IMR-90 (cell line): Measurements from ENCODE around the gene IQSEC3. TPM values are rescaled to one million over a fixed set of nuclear protein-coding genes. Genes with fewer than 3 reads are reported as not detected.

ENCODE experiments used
- ATAC-seq: fragments of 200-7000 bp; cut with Tn5 transposase; 2 replicates; pipeline ENCODE4 v1.9.1; 2020; ENCODE audit warnings: low read depth, mild to moderate bottlenecking, moderate library complexity
- BruUV-seq: library from RNA; stranded (reverse); fragments of 400-500 nt; replicated peaks from 2 replicates; lab custom pipeline; 2021; lab: Mats Ljungman, UMichigan
- CTCF ChIA-PET: fragments of 300-600 bp; formaldehyde crosslinking; extraction: SDS; loops from one replicate; lab custom pipeline; 2021; ENCODE audit warnings: antibody characterized with exemption; lab: Yijun Ruan, JAX
- POLR2A ChIA-PET: fragments of 300-600 bp; sonication (Branson Sonifier 250); formaldehyde crosslinking; loops from one replicate; lab custom pipeline; 2022; ENCODE audit warnings: antibody characterized with exemption; ENCODE audit not compliant: unreplicated experiment; lab: Charles Lee
- DNase-seq: peaks from one replicate; pipeline ENCODE4 v3.0.0; 2013
- H2AFZ ChIP-seq: replicated peaks from 2 replicates; pipeline ENCODE3; 2013; ENCODE audit warnings: low read length, mild to moderate bottlenecking; ENCODE audit not compliant: poor library complexity
- H2AK5ac ChIP-seq: 2 replicates; pipeline ENCODE4 v1.6.1; 2013; ENCODE audit warnings: low read depth, low read length, inconsistent platforms
- H2AK9ac ChIP-seq: replicated peaks from 2 replicates; pipeline ENCODE3; 2013; ENCODE audit warnings: mild to moderate bottlenecking, low read depth, low read length, moderate library complexity; ENCODE audit not compliant: poor library complexity
- H2BK120ac ChIP-seq: 2 replicates; pipeline ENCODE4 v1.6.1; 2013; ENCODE audit warnings: low read depth, low read length, inconsistent platforms
- H2BK15ac ChIP-seq: 3 replicates; pipeline ENCODE4 v1.6.1; 2013; ENCODE audit warnings: low read depth, low read length, inconsistent platforms
- H2BK20ac ChIP-seq: 2 replicates; pipeline ENCODE4 v1.6.1; 2013; ENCODE audit warnings: low read depth, mild to moderate bottlenecking, inconsistent platforms, low read length, moderate library complexity
- H2BK5ac ChIP-seq: 2 replicates; pipeline ENCODE4 v1.6.1; 2013; ENCODE audit warnings: mild to moderate bottlenecking, low read depth, low read length, inconsistent platforms; ENCODE audit not compliant: poor library complexity, severe bottlenecking
- H3K14ac ChIP-seq: replicated peaks from 2 replicates; pipeline ENCODE4 v1.6.1; 2013; ENCODE audit warnings: low read depth, low read length, inconsistent platforms
- H3K18ac ChIP-seq: 2 replicates; pipeline ENCODE4 v1.6.1; 2013; ENCODE audit warnings: low read depth, low read length, control low read depth
- H3K23ac ChIP-seq: 2 replicates; pipeline ENCODE4 v1.6.1; 2013; ENCODE audit warnings: low read depth, low read length, inconsistent platforms
- H3K27ac ChIP-seq: 2 replicates; pipeline ENCODE4 v1.5.1; 2013; ENCODE audit warnings: mild to moderate bottlenecking, control low read depth, low read length; ENCODE audit not compliant: insufficient read depth
- H3K27me3 ChIP-seq: 2 replicates; pipeline ENCODE4 v1.6.1; 2013; ENCODE audit warnings: low read length; ENCODE audit not compliant: control insufficient read depth, insufficient read depth
- H3K36me3 ChIP-seq: 2 replicates; pipeline ENCODE4 v1.6.1; 2013; ENCODE audit warnings: low read length, mixed read lengths; ENCODE audit not compliant: control insufficient read depth, insufficient read depth
- H3K4ac ChIP-seq: 2 replicates; pipeline ENCODE4 v1.6.1; 2013; ENCODE audit warnings: low read depth, low read length, inconsistent platforms
- H3K4me1 ChIP-seq: 2 replicates; pipeline ENCODE4 v1.6.1; 2013; ENCODE audit warnings: low read length, mixed read lengths; ENCODE audit not compliant: control insufficient read depth, insufficient read depth
- H3K4me2 ChIP-seq: 2 replicates; pipeline ENCODE4 v1.6.1; 2013; ENCODE audit warnings: low read depth, mild to moderate bottlenecking, control low read depth, low read length, moderate library complexity
- H3K4me3 ChIP-seq: 2 replicates; pipeline ENCODE4 v1.5.1; 2013; ENCODE audit warnings: low read depth, mild to moderate bottlenecking, control low read depth, low read length, moderate library complexity; ENCODE audit not compliant: insufficient read depth
- H3K56ac ChIP-seq: 2 replicates; pipeline ENCODE4 v1.6.1; 2013; ENCODE audit warnings: low read length, inconsistent platforms; ENCODE audit not compliant: insufficient read depth; ENCODE audit errors: extremely low read depth
- H3K79me1 ChIP-seq, 2 experiments: 2 replicates each; pipeline ENCODE4 v1.6.1; 2013; ENCODE audit warnings: low read length in 2 of 2, inconsistent platforms in 1 of 2, low read depth in 1 of 2
- H3K9ac ChIP-seq: 2 replicates; pipeline ENCODE4 v1.6.1; 2013; ENCODE audit warnings: low read depth, low read length, control low read depth
- H3K9me1 ChIP-seq: 2 replicates; pipeline ENCODE4 v1.6.1; 2013; ENCODE audit warnings: low read length, inconsistent platforms; ENCODE audit not compliant: insufficient read depth
- H3K9me3 ChIP-seq: 2 replicates; pipeline ENCODE4 v1.6.1; 2013; ENCODE audit warnings: low read length; ENCODE audit not compliant: control insufficient read depth, insufficient read depth
- H4K20me1 ChIP-seq: 2 replicates; pipeline ENCODE4 v1.6.1; 2013; ENCODE audit warnings: low read length, inconsistent platforms; ENCODE audit not compliant: insufficient read depth
- H4K5ac ChIP-seq: 2 replicates; pipeline ENCODE4 v1.6.1; 2013; ENCODE audit warnings: mild to moderate bottlenecking, low read depth, low read length, control low read depth
- H4K8ac ChIP-seq, 2 experiments: 2 replicates each; pipeline ENCODE4 v1.6.1; 2013; ENCODE audit warnings: low read depth in 2 of 2, low read length in 2 of 2, control low read depth in 1 of 2, inconsistent platforms in 1 of 2
- H4K91ac ChIP-seq: 2 replicates; pipeline ENCODE4 v1.6.1; 2013; ENCODE audit warnings: low read depth, low read length, inconsistent platforms; ENCODE audit not compliant: insufficient read depth
- BHLHE40 ChIP-seq: fragments of 150-350 bp; IDR thresholded peaks from 2 replicates; pipeline ENCODE4 v1.6.1; 2016; ENCODE audit warnings: mild to moderate bottlenecking, low read depth, low read length
- CEBPB ChIP-seq: IDR thresholded peaks from 2 replicates; pipeline ENCODE4 v1.6.1; 2012; ENCODE audit warnings: low read depth, low read length, improper control_type of control experiment
- CHD1 ChIP-seq: IDR thresholded peaks from 2 replicates; pipeline ENCODE4 v1.6.1; 2012; ENCODE audit warnings: low read depth, low read length, improper control_type of control experiment
- FOS ChIP-seq: fragments of 150-350 bp; IDR thresholded peaks from 2 replicates; pipeline ENCODE4 v1.6.1; 2016; ENCODE audit warnings: low read depth, low read length
- MAFK ChIP-seq: IDR thresholded peaks from 2 replicates; pipeline ENCODE4 v1.6.1; 2012; ENCODE audit warnings: low read depth, low read length, improper control_type of control experiment
- MAZ ChIP-seq: IDR thresholded peaks from 2 replicates; pipeline ENCODE4 v1.6.1; 2012; ENCODE audit warnings: low read depth, mild to moderate bottlenecking, low read length, improper control_type of control experiment, moderate library complexity, borderline replicate concordance
- MXI1 ChIP-seq: IDR thresholded peaks from 2 replicates; pipeline ENCODE4 v1.6.1; 2012; ENCODE audit warnings: low read depth, mild to moderate bottlenecking, low read length, moderate library complexity, borderline replicate concordance
- NFE2L2 ChIP-seq: fragments of 150-350 bp; IDR thresholded peaks from 2 replicates; pipeline ENCODE4 v1.6.1; 2016; ENCODE audit warnings: low read depth, mild to moderate bottlenecking, low read length
- POLR2A ChIP-seq: IDR thresholded peaks from 2 replicates; pipeline ENCODE4 v1.6.1; 2012; ENCODE audit warnings: mild to moderate bottlenecking, low read depth, low read length
- RAD21 ChIP-seq: IDR thresholded peaks from 2 replicates; pipeline ENCODE4 v1.6.1; 2012; ENCODE audit warnings: low read length, improper control_type of control experiment
- RCOR1 ChIP-seq: IDR thresholded peaks from 2 replicates; pipeline ENCODE4 v1.6.1; 2012; ENCODE audit warnings: mild to moderate bottlenecking, low read length, improper control_type of control experiment; ENCODE audit not compliant: insufficient replicate concordance
- RFX5 ChIP-seq: IDR thresholded peaks from 2 replicates; pipeline ENCODE4 v1.8.0; 2012; ENCODE audit warnings: low read depth, mild to moderate bottlenecking, low read length, moderate library complexity
- SMC3 ChIP-seq: fragments of 150-350 bp; IDR thresholded peaks from 2 replicates; pipeline ENCODE4 v1.6.1; 2016; ENCODE audit warnings: low read depth, mild to moderate bottlenecking, antibody characterized with exemption, low read length, moderate library complexity
- WGBS, 2 experiments: methylation state at CpG; one replicate each; pipeline versions ENCODE4 v1.1.5 to v1.1.7; 2013; ENCODE audit warnings: missing lambda C conversion rate in 2 of 2; ENCODE audit not compliant: insufficient read length in 1 of 2; ENCODE audit errors: extremely low coverage in 2 of 2; 5-methylcytosine and 5-hydroxymethylcytosine counted together
- dilution Hi-C: fragments of 300-500 bp; cut with HindIII; formaldehyde crosslinking; loops from one replicate; pipeline ENCODE4 v1.14.3; 2018; ENCODE audit warnings: low sequenced_read_pairs; ENCODE audit not compliant: unreplicated experiment
- in situ Hi-C: fragments of 300-500 bp; cut with MboI; formaldehyde crosslinking; loops from 3 replicates; pipeline ENCODE4 v1.14.3; 2019; ENCODE audit warnings: low sequenced_read_pairs, inconsistent platforms, mixed read lengths
- intact Hi-C: fragments of 100-400 bp; cut with micrococcal nuclease; formaldehyde crosslinking; loops from 2 replicates; pipeline ENCODE4 v1.10.0; 2022
- polyA plus RNA-seq, 3 experiments: library from polyadenylated mRNA; depleted of rRNA; stranded (reverse); fragments of >200 nt; gene quantifications; 2 replicates each; pipeline ENCODE4 v1.2.3, GENCODE V29; 2012; ENCODE audit warnings: low replicate concordance in 1 of 3
- total RNA-seq: library from RNA; depleted of rRNA; stranded (reverse); fragments of >200 nt; gene quantifications from 2 replicates; pipeline ENCODE4 v1.2.3, GENCODE V29; 2012
- TF ChIP-seq, protein P1 (sequence below): fragments of 150-350 bp; IDR thresholded peaks from 2 replicates; pipeline ENCODE4 v1.6.1; 2016; ENCODE audit warnings: low read depth, mild to moderate bottlenecking, low read length, moderate library complexity, borderline replicate concordance
- TF ChIP-seq, protein P2 (sequence below): conservative IDR thresholded peaks from 2 replicates; pipeline ENCODE4 v1.5.1; 2012; ENCODE audit warnings: mild to moderate bottlenecking, low read depth, low read length, improper control_type of control experiment
- TF ChIP-seq, protein P3 (sequence below): fragments of 150-350 bp; IDR thresholded peaks from 2 replicates; pipeline ENCODE4 v1.6.1; 2017; ENCODE audit warnings: mild to moderate bottlenecking, antibody characterized with exemption, low read length, low read depth

IQSEC3 gene
- total and polyA plus RNA-seq, 2 of the 4 experiments (the other 2 are of a cell fraction) = 0.10 TPM; not detected in 1

DNA sequence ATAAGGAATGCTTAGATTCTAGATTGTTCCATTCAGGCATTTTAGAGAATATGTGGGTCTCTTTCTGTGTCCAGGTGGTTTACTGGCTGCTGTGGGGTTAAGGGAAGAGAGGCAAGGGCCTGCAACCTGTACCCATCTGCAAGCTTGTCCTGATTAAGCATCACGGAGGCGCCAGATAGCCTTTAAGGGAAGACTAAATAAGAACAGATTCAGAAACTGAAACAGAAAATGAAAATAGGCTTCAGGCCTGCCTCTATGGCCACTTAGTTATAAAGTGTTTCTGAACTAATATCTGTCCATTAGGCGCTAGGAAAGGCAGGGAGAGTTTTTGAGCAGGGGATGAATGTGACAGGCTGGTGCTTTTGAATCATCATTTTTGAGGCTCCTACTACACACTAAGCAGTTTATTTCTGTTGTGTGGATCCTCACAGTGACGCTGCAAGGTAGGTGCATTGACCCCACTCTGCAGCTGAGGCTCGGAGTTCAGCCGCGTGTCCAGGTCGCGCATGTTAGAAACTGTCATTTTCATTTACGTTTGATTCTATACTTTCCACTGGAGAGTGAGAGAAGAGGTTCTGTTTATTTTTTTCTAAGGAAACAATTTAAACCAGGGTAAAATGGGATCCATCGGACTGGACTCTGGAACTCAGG, 100.0 kb downstream of the IQSEC3 start:
- Histone ChIP-seq H2BK5ac (no peak overlapping the region), H3K4me2 (no peak overlapping the region), H3K9me3 (no peaks in the 10 kb centered on the region), H3K56ac (no peak overlapping the region), H3K23ac (no peak overlapping the region), H3K9ac (no peak overlapping the region), H4K91ac (no peak overlapping the region), H3K79me1 (no peaks in the 10 kb centered on the region), H3K27ac (no peak overlapping the region), H3K9me1 (no peaks in the 10 kb centered on the region), H2AK9ac (no peak overlapping the region), H2AK5ac (no peak overlapping the region), H3K18ac (no peak overlapping the region), H4K20me1 (no peaks in the 10 kb centered on the region), H2BK120ac (no peak overlapping the region), H4K8ac (no peak overlapping the region), H3K4me1 (peaks cover 8% of the 10 kb centered on the region), H4K5ac (no peak overlapping the region), H3K4me3 (no peak overlapping the region), H2BK15ac (no peak overlapping the region), H2BK20ac (no peak overlapping the region), H3K27me3 (peaks cover 21% of the 10 kb centered on the region), H3K36me3 (no peaks in the 10 kb centered on the region), H2AFZ (no peak overlapping the region), H3K14ac (no peak overlapping the region), H3K4ac (no peak overlapping the region)
- ChIA-PET POLR2A (no interaction called here), CTCF (no interaction called here)
- in situ Hi-C loops = no loop called here
- TF ChIP-seq, protein P1, sequence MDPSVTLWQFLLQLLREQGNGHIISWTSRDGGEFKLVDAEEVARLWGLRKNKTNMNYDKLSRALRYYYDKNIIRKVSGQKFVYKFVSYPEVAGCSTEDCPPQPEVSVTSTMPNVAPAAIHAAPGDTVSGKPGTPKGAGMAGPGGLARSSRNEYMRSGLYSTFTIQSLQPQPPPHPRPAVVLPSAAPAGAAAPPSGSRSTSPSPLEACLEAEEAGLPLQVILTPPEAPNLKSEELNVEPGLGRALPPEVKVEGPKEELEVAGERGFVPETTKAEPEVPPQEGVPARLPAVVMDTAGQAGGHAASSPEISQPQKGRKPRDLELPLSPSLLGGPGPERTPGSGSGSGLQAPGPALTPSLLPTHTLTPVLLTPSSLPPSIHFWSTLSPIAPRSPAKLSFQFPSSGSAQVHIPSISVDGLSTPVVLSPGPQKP = no peak
- no peak for TF ChIP-seq POLR2A
- TF ChIP-seq FOS = no peak
- TF ChIP-seq RAD21 = no peak
- TF ChIP-seq MAZ = no peak
- no peak for TF ChIP-seq RFX5
- no peak for TF ChIP-seq MAFK
- no peak for TF ChIP-seq RCOR1
- no peak for TF ChIP-seq CEBPB
- no peak for TF ChIP-seq CHD1
- TF ChIP-seq, protein P2, sequence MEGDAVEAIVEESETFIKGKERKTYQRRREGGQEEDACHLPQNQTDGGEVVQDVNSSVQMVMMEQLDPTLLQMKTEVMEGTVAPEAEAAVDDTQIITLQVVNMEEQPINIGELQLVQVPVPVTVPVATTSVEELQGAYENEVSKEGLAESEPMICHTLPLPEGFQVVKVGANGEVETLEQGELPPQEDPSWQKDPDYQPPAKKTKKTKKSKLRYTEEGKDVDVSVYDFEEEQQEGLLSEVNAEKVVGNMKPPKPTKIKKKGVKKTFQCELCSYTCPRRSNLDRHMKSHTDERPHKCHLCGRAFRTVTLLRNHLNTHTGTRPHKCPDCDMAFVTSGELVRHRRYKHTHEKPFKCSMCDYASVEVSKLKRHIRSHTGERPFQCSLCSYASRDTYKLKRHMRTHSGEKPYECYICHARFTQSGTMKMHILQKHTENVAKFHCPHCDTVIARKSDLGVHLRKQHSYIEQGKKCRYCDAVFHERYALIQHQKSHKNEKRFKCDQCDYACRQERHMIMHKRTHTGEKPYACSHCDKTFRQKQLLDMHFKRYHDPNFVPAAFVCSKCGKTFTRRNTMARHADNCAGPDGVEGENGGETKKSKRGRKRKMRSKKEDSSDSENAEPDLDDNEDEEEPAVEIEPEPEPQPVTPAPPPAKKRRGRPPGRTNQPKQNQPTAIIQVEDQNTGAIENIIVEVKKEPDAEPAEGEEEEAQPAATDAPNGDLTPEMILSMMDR = no peak
- no peak for TF ChIP-seq BHLHE40
- TF ChIP-seq, protein P3, sequence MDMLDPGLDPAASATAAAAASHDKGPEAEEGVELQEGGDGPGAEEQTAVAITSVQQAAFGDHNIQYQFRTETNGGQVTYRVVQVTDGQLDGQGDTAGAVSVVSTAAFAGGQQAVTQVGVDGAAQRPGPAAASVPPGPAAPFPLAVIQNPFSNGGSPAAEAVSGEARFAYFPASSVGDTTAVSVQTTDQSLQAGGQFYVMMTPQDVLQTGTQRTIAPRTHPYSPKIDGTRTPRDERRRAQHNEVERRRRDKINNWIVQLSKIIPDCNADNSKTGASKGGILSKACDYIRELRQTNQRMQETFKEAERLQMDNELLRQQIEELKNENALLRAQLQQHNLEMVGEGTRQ = no peak
- TF ChIP-seq NFE2L2 = no peak
- TF ChIP-seq MXI1 = no peak
- no peak for TF ChIP-seq SMC3
- no CpG with 5 or more reads among the region's 11 CpGs for WGBS, 2 experiments
- no TSS peak for BruUV-seq
- dilution Hi-C loops = no loop called here
- intact Hi-C loops = no loop called here
- ATAC-seq (no peak), DNase-seq (no peak)
